Right forelimb (tissue), 1 donor: ENCODE results near the gene SNAP23.

ENCODE experiments used
- DNase-seq: peaks from one replicate; pipeline ENCODE4 v3.0.0-alpha.2; 2018

The SNAP23 gene

GRCh38 chr15:42575188-42576039 is 80.0 kb downstream of the SNAP23 start, which contains the start of gene STARD9:
TSS of gene STARD9 (plus strand) at chr15:42575606. CDS start at chr15:42575716, 110 bp downstream.
- peak; percentile 98 for DNase-seq

GRCh38 chr15:42576040-42576594 is 80.7 kb downstream of the SNAP23 start:
- DNase-seq: no peak

GRCh38 chr15:42576776-42577175 is 81.3 kb downstream of the SNAP23 start:
- DNase-seq: no peak

GRCh38 chr15:42577514-42578031 is 82.1 kb downstream of the SNAP23 start:
- no peak for DNase-seq

GRCh38 chr15:42578984-42579537 is 83.6 kb downstream of the SNAP23 start:
- DNase-seq: no peak

GRCh38 chr15:42581272-42581730 is 85.9 kb downstream of the SNAP23 start:
- DNase-seq: peak; percentile 87
